GM10248 (cell line): ENCODE measurements around the gene FYCO1.
A peak's percentile ranks its signal among the peaks of the same experiment; 100 is the strongest.

Experiments used
- CTCF ChIA-PET: fragments of 300-600 bp; sonication (Branson Sonifier 250); formaldehyde crosslinking; extraction: SDS; loops from one replicate; lab custom pipeline; 2021; ENCODE audit warnings: antibody characterized with exemption; lab: Yijun Ruan, JAX
- POLR2A ChIA-PET: fragments of 350-650 bp; sonication (Branson Sonifier 250); formaldehyde crosslinking; extraction: SDS; loops from one replicate; lab custom pipeline; 2020; ENCODE audit warnings: antibody characterized with exemption; lab: Yijun Ruan, JAX
- DNase-seq: peaks from one replicate; pipeline ENCODE4 v3.0.0; 2012; ENCODE audit errors: extremely low spot score
- TF ChIP-seq, protein P1 (sequence below): IDR thresholded peaks from 2 replicates; pipeline ENCODE4 v1.5.1; 2012; ENCODE audit warnings: mild to moderate bottlenecking, low read depth; ENCODE audit errors: extremely low read depth, missing control alignments, control extremely low read depth

Gene FYCO1

GRCh38 chr3:45910892-45911291, 84.7 kb downstream of the FYCO1 start:
- POLR2A ChIA-PET: interaction anchor here (0.6 to 0.9 kb wide), 2 partner anchors 26 to 50 kb away, joined by 3 to 7 read pairs; no protein-coding TSS in a partner anchor
- no peak for DNase-seq
- CTCF ChIA-PET: interaction anchor here (0.7 to 2.7 kb wide), 14 partner anchors 9 to 150 kb away, joined by 3 to 9 read pairs (median 4); no protein-coding TSS in a partner anchor
- TF ChIP-seq, protein P1, sequence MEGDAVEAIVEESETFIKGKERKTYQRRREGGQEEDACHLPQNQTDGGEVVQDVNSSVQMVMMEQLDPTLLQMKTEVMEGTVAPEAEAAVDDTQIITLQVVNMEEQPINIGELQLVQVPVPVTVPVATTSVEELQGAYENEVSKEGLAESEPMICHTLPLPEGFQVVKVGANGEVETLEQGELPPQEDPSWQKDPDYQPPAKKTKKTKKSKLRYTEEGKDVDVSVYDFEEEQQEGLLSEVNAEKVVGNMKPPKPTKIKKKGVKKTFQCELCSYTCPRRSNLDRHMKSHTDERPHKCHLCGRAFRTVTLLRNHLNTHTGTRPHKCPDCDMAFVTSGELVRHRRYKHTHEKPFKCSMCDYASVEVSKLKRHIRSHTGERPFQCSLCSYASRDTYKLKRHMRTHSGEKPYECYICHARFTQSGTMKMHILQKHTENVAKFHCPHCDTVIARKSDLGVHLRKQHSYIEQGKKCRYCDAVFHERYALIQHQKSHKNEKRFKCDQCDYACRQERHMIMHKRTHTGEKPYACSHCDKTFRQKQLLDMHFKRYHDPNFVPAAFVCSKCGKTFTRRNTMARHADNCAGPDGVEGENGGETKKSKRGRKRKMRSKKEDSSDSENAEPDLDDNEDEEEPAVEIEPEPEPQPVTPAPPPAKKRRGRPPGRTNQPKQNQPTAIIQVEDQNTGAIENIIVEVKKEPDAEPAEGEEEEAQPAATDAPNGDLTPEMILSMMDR: no peak

DNA sequence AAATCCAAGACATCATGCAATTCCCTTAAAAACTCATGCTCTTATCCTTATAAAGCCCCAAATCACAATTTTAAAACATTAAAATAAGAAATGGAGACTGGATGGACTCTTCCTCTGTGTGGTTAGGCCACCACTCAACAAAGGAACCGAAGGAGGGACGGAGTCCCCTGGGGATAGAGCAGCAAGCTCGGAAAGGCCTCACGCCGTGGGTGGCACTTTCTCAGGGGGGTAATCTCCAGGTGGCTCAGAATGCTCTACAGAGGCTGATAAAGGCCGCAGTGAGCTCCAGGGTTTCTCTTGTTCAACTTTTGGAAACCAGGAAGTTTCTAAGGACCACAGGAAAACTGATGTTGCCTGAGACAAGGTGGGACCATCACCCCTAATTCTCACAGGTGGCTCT, 86.1 kb downstream of the FYCO1 start:
- CTCF ChIA-PET: interaction anchor here (0.7 to 2.7 kb wide), 7 partner anchors 10 to 45 kb away, joined by 3 to 10 read pairs (median 6); partner anchors contain the start of gene CCR9
- POLR2A ChIA-PET: no interaction called here
- TF ChIP-seq, protein P1: no peak
- no peak for DNase-seq

- CTCF ChIA-PET: interaction anchor here (0.7 to 2.7 kb wide), 7 partner anchors 11 to 36 kb away, joined by 3 to 10 read pairs (median 5); partner anchors contain the start of gene CCR9
- POLR2A ChIA-PET: no interaction called here
- DNase-seq: no peak
- TF ChIP-seq, protein P1: no peak
These were observed 86.9 kb downstream of the FYCO1 start for GRCh38 chr3:45908761-45909160.

GRCh38 chr3:45907769-45908705, 87.6 kb downstream of the FYCO1 start:
- no peak for DNase-seq
- ChIA-PET POLR2A (interaction anchor here (0.6 kb wide), 2 partner anchors 311 to 1436 kb away, joined by 3 to 4 read pairs; no protein-coding TSS in a partner anchor), CTCF (interaction anchor here (0.7 to 2.7 kb wide), 13 partner anchors 9 to 73 kb away, joined by 3 to 10 read pairs (median 3); partner anchors contain the start of gene CCR9)
- TF ChIP-seq, protein P1: no peak

DNA sequence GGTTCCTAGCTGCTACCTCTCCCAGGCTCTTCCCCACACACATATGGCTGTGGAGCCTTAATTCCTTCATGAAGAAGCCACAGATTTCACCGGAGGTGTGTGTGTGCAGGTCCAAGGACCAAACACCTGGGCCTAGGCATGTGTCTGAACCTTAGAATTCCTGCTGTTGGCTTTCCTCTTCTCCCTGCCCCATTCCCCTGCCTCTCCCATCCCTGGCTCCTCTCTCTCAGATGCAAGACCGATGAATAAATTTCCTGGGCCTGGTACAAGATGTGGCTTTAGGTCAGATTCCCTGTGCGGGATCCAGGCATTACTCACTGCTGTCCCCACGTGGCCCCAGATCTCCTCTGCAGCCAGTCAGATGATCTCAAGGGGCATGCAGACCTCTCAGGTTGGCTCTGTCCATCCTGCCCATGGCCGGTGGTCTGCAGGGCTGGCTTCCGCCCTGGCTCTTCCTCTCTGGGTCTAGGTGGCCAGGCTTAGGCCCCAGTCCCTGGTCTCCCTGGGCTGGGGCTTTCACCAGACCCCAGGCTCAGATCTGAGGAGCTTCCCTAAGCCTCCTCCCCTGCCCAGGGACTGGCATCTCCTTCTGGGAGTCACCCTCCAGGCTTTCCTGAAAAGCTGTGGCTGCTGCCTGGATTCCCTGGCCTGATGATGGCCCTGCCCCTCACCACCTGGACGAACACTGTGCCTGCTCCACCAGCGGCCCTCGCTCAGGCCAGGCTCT, 88.8 kb downstream of the FYCO1 start:
- DNase-seq: no peak
- CTCF ChIA-PET: interaction anchor here (0.6 to 1.7 kb wide), 9 partner anchors 8 to 63 kb away, joined by 3 to 4 read pairs (median 3); no protein-coding TSS in a partner anchor
- TF ChIP-seq, protein P1: peak; percentile 34
- POLR2A ChIA-PET: no interaction called here
